ENCODE data around the gene RNF187. TPM values are rescaled to one million over a fixed set of nuclear protein-coding genes. Genes with fewer than 3 reads are reported as not detected.

Gene RNF187
- total RNA-seq, 2 experiments from 2014 or later = 110 to 112 TPM

DNA sequence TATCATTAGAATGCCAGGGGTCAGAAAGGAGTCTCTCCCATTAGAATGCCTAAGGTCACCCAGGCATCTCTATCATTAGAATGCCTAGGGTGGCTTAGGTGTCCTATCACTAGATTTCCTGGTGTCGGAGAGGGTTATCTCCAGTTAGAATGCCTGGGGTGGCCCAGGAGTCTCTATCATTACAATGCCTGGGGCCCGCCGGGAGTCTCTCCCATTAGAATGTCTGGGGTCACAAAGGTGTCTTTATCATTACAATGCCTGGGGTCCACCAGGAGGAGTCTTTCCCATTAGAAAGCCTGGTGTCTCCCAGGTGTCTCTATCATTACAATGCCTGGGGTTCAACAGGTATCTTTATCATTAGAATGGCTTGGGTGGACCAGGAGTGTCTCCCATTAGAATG is 56.2 kb downstream of the RNF187 start:
- no peak overlapping the region for H3K4me3 Mint-ChIP-seq
- ChIA-PET CTCF (no interaction called here), POLR2A (no interaction called here)
- no peak overlapping the region for H3K27ac Mint-ChIP-seq
- intact Hi-C loops (cut with micrococcal nuclease) = no loop called here
- no peaks in the 10 kb centered on the region for H3K36me3 Mint-ChIP-seq
- H3K27me3 Mint-ChIP-seq = peaks cover 4% of the 10 kb centered on the region
- no peaks in the 10 kb centered on the region for H3K9me3 Mint-ChIP-seq
- H3K4me1 Mint-ChIP-seq (ENCODE audit: low read depth) = no peaks in the 10 kb centered on the region
- no peak for DNase-seq

DNA sequence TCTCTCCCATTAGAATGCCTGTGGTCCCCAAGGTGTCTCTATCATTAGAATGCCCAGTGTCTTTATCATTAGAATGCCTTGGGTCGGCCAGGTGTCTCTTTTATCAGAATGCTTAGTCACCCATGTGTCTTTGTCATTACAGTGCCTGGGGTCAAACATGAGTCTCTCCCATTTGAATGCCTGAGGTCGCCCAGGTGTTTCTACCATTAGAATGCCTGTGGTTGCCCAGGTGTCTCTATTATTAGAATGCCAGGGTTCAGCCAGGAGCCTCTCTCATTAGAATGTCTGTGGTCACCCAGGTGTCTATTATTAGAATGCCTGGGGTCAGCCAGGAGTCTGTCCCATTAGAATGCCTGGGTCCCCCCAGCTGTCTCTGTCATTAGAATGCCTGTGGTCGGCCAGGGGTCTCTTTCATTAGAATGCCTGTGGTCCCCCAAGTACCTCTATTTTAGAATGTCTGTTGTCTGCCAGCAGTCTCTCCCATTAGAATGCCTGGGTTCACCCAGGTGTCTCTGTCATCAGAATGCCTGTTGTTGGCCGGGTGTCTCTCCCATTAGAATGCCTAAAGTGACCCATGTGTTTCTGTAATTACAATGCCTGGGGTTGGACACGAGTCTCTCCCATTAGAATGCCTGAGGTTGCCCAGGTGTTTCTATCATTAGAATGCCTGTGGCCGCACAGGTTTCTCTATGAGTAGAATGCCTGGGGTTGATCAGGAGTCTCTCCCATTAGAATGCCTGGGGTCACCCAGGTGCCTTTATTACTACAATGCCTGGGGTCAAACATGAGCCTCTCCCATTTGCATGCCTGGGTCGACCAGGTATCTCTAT is 57.1 kb downstream of the RNF187 start:
- H3K36me3 Mint-ChIP-seq = no peaks in the 10 kb centered on the region
- no peak for DNase-seq
- ChIA-PET POLR2A (no interaction called here), CTCF (no interaction called here)
- H3K4me1 Mint-ChIP-seq (ENCODE audit: low read depth) = no peaks in the 10 kb centered on the region
- H3K9me3 Mint-ChIP-seq = no peaks in the 10 kb centered on the region
- peaks cover 4% of the 10 kb centered on the region for H3K27me3 Mint-ChIP-seq
- no peak overlapping the region for H3K4me3 Mint-ChIP-seq
- H3K27ac Mint-ChIP-seq = no peak overlapping the region
- intact Hi-C loops (cut with micrococcal nuclease) = no loop called here

DNA sequence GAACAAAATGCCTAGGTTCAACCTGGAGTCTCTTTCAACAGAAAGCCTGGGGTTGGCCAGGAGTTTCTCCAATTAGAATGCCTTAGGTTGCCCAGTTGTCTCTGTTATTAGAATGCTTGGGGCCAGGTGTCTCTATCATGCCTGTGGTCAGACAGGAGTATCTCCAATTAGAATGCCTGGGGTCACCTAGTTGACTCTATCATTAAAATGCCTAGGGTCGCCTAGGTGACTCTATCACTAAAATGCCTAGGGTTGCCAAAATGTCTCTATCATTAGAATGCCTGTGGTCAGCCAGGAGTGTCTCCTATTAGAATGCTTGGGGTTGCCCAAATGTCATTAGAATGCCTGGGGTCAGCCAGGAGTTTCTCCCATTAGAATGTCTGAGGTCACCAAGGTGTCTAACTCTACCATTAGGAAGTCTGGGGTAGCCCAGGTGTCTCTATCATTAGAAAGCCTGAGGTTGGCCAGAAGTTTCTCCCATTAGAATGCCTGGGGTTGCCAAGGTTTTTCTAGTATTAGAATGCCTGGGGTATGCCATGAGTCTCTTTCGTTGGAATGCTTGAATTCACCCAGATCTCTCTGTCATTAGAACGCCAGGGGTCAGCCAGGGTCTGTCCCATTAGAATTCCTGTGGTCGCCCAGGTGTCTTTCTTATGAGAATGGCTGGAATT is 57.9 kb downstream of the RNF187 start:
- POLR2A ChIA-PET = no interaction called here
- Mint-ChIP-seq H3K27me3 (peaks cover 4% of the 10 kb centered on the region), H3K27ac (no peak overlapping the region), H3K9me3 (no peaks in the 10 kb centered on the region), H3K4me1 (ENCODE audit: low read depth) (no peaks in the 10 kb centered on the region), H3K36me3 (no peaks in the 10 kb centered on the region), H3K4me3 (no peak overlapping the region)
- DNase-seq = no peak
- CTCF ChIA-PET = no interaction called here
- intact Hi-C loops (cut with micrococcal nuclease) = no loop called here

Small RNAs within 50 kb of the gene (microRNA-seq; reads per million reads assigned to microRNA genes)
- gene MIR4666A (ENCODE audit: borderline microRNAs expressed, borderline number of aligned reads, borderline replicate concordance) = not detected

Other genes starting within 250 kb of the RNF187 start
- 10 to 100 TPM; 33.6 to 34.9 TPM for gene TRIM11, start 80.5 kb upstream of the RNF187 start, total RNA-seq
- 1 to 10 TPM; 1.5 to 1.6 TPM for gene TRIM17, start 70.5 kb upstream of the RNF187 start, total RNA-seq
- under 1 TPM; 0.57 to 0.68 TPM for gene RHOU, start 248.1 kb downstream of the RNF187 start, total RNA-seq